Measurements from ENCODE around the gene TMED4. TPM values are rescaled to one million over a fixed set of nuclear protein-coding genes. Genes with fewer than 3 reads are reported as not detected.
A peak's percentile ranks its signal among the peaks of the same experiment; 100 is the strongest.

TMED4 gene
- total RNA-seq, 1 donor from 2014 or later, result 90.7 TPM

DNA sequence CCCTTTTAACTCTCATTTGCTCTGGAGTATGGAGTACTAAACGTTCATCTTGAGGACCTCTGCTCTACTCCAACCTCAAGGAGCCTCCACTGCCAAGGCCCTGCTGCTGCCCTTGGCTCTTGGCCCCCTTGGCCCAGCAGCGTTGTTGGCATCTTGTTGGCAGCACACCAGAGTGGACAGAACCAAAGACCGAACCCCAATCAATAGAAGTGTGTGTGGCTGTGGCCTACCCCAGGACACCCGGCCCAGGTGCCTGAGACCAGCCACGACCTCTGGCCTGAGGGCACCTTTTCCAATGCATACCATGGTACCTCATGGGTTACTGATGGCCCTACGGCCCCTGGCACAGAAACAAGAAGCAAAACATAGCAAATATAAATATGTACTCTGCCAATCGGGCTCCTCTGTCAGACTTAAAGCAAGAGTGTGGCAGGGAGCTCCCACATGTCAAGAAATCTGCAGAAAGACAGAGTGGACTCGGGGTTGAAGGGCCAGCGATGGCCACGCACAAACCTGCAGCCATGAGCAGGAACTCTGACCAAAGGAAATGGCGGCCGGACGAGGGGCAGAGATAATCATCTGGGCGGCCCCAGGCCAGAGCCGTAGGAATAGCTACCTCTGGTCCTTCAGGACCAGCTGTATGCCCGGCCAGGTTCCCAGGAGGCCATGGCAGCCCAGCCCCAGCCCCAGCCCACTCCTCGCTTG lies 43.8 kb downstream of the TMED4 start:
- H3K4me1 Mint-ChIP-seq (ENCODE audit: low read depth, unreplicated experiment), result peaks cover 4% of the 10 kb centered on the region
- peaks cover 17% of the 10 kb centered on the region for H3K27me3 Mint-ChIP-seq (ENCODE audit: unreplicated experiment)
- no peak overlapping the region for H3K4me3 Mint-ChIP-seq (ENCODE audit: unreplicated experiment)
- no peaks in the 10 kb centered on the region for H3K36me3 Mint-ChIP-seq (ENCODE audit: unreplicated experiment)
- TF ChIP-seq, protein P1, sequence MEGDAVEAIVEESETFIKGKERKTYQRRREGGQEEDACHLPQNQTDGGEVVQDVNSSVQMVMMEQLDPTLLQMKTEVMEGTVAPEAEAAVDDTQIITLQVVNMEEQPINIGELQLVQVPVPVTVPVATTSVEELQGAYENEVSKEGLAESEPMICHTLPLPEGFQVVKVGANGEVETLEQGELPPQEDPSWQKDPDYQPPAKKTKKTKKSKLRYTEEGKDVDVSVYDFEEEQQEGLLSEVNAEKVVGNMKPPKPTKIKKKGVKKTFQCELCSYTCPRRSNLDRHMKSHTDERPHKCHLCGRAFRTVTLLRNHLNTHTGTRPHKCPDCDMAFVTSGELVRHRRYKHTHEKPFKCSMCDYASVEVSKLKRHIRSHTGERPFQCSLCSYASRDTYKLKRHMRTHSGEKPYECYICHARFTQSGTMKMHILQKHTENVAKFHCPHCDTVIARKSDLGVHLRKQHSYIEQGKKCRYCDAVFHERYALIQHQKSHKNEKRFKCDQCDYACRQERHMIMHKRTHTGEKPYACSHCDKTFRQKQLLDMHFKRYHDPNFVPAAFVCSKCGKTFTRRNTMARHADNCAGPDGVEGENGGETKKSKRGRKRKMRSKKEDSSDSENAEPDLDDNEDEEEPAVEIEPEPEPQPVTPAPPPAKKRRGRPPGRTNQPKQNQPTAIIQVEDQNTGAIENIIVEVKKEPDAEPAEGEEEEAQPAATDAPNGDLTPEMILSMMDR (IDR thresholded peaks at IDR 0.05; ENCODE audit: partially characterized antibody, unreplicated experiment), result no peak
- peaks cover 7% of the 10 kb centered on the region for H3K9me3 Mint-ChIP-seq (ENCODE audit: unreplicated experiment)
- no peak overlapping the region for H3K27ac Mint-ChIP-seq (ENCODE audit: unreplicated experiment)
- DNase-seq, result no peak

DNA sequence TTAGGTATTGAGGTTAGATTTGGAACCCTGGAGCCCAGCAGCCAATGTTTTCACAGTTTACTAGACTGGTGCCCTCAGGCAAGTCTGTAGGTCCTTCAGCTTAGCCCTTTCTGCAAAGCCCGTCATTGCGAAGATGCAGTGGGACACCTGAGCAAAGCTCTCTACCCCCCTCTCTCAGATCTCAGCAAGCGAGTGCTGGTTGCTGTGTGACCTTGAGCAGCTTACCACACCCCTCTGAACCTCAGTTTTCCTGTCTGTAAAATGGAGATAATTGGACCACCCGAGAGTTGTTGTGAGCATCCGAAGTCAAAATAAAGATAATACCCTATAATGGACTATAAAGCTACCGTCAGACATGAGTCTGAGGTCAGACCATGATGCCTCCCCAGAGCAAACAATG lies 44.6 kb downstream of the TMED4 start:
- no peaks in the 10 kb centered on the region for H3K36me3 Mint-ChIP-seq (ENCODE audit: unreplicated experiment)
- TF ChIP-seq, protein P1 (IDR thresholded peaks at IDR 0.05; ENCODE audit: partially characterized antibody, unreplicated experiment), result no peak
- DNase-seq, result no peak
- H3K4me1 Mint-ChIP-seq (ENCODE audit: low read depth, unreplicated experiment), result peaks cover 1% of the 10 kb centered on the region
- no peak overlapping the region for H3K27ac Mint-ChIP-seq (ENCODE audit: unreplicated experiment)
- no peak overlapping the region for H3K4me3 Mint-ChIP-seq (ENCODE audit: unreplicated experiment)
- H3K9me3 Mint-ChIP-seq (ENCODE audit: unreplicated experiment), result peaks cover 5% of the 10 kb centered on the region
- H3K27me3 Mint-ChIP-seq (ENCODE audit: unreplicated experiment), result peaks cover 14% of the 10 kb centered on the region

DNA sequence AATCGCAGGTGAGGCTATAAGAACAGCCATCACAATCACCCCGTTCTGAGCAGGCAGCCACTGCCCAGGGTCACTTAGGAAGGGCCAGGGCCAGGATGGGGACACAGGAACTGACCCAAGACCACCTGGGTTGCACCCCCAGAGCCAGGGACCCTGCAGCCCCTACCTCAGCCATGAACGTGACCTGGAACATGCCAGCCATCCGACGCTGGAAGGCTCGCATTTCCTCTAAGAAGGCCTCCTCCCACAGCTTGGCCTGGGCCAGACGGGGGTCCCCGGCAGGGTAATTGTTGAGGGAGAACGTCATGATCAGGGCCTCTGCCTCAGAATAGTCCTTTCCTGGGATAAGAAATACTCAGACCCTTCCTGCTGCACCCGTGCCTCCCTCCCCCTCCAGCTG lies 45.9 kb downstream of the TMED4 start:
- H3K4me3 Mint-ChIP-seq (ENCODE audit: unreplicated experiment), result no peak overlapping the region
- no peak for DNase-seq
- TF ChIP-seq, protein P1 (IDR thresholded peaks at IDR 0.05; ENCODE audit: partially characterized antibody, unreplicated experiment), result no peak
- peaks cover 1% of the 10 kb centered on the region for H3K4me1 Mint-ChIP-seq (ENCODE audit: low read depth, unreplicated experiment)
- H3K27me3 Mint-ChIP-seq (ENCODE audit: unreplicated experiment), result peaks cover 14% of the 10 kb centered on the region
- H3K9me3 Mint-ChIP-seq (ENCODE audit: unreplicated experiment), result peaks cover 6% of the 10 kb centered on the region
- no peaks in the 10 kb centered on the region for H3K36me3 Mint-ChIP-seq (ENCODE audit: unreplicated experiment)
- H3K27ac Mint-ChIP-seq (ENCODE audit: unreplicated experiment), result no peak overlapping the region

DNA sequence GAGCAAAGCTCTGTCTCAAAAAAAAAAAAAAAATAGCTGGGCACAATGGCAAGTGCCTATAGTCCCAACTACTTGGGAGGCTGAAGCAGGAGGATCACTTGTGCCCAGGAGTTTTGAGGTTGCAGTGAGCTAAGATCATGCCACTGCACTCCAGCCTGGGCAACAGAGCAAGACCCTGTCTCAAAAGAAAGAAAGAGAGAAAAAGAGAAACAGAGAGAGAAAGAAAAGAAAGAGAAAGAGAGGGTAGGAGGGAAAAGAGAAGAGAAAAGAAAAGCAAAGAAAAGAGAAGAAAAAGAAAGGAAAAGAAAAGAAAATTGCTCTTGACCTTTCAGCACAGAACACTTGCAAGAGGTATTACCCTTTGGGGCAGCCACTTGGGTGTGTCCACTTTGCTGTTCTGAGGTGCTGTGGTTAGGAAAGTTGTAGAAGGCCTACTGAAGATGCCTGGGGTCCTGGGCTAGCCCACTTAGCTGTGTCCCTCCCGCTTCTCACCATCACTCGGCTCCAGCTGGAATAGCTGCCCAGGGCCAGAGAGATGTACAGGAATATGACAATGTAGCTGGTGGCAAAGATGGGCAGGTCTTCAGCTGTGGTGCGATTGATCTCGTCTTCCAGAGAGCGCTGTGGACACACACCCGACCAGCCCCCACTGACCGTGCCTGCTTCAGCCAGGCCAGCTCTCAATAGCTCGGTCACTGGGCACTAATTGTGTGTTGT lies 46.5 kb downstream of the TMED4 start:
- no peak overlapping the region for H3K4me3 Mint-ChIP-seq (ENCODE audit: unreplicated experiment)
- peaks cover 14% of the 10 kb centered on the region for H3K27me3 Mint-ChIP-seq (ENCODE audit: unreplicated experiment)
- TF ChIP-seq, protein P1 (IDR thresholded peaks at IDR 0.05; ENCODE audit: partially characterized antibody, unreplicated experiment), result no peak
- no peak overlapping the region for H3K27ac Mint-ChIP-seq (ENCODE audit: unreplicated experiment)
- DNase-seq, result no peak
- peaks cover 7% of the 10 kb centered on the region for H3K9me3 Mint-ChIP-seq (ENCODE audit: unreplicated experiment)
- H3K36me3 Mint-ChIP-seq (ENCODE audit: unreplicated experiment), result peaks cover 2% of the 10 kb centered on the region
- peaks cover 1% of the 10 kb centered on the region for H3K4me1 Mint-ChIP-seq (ENCODE audit: low read depth, unreplicated experiment)

DNA sequence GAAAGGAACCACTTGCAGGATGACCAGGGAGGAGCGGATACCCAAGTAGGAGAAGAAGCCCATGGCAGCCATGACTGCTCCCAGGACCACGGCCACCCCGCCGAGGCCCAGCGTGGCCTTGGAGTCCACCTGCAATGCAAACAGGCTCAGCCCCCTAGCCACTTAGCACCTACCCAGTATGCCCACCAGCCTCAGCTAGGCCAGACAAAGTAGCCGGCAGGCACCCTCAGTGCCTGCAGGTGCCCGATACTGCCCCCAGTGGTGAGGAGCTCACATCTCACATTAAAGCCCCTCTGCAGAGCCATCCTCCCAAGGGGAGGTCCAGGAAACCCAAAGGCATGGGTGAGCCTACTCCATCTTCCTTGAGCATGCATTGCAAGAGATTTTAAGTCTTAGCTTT lies 47.5 kb downstream of the TMED4 start:
- peaks cover 12% of the 10 kb centered on the region for H3K27me3 Mint-ChIP-seq (ENCODE audit: unreplicated experiment)
- H3K27ac Mint-ChIP-seq (ENCODE audit: unreplicated experiment), result no peak overlapping the region
- peaks cover 5% of the 10 kb centered on the region for H3K36me3 Mint-ChIP-seq (ENCODE audit: unreplicated experiment)
- peaks cover 1% of the 10 kb centered on the region for H3K4me1 Mint-ChIP-seq (ENCODE audit: low read depth, unreplicated experiment)
- DNase-seq, result peak; percentile 62
- TF ChIP-seq, protein P1 (IDR thresholded peaks at IDR 0.05; ENCODE audit: partially characterized antibody, unreplicated experiment), result peak; percentile 68
- peaks cover 7% of the 10 kb centered on the region for H3K9me3 Mint-ChIP-seq (ENCODE audit: unreplicated experiment)
- H3K4me3 Mint-ChIP-seq (ENCODE audit: unreplicated experiment), result no peak overlapping the region

Data from glutamatergic neuron (in vitro differentiated cells).